ENCODE data around the gene CAMK2N2. TPM values are rescaled to one million over a fixed set of nuclear protein-coding genes. Genes with fewer than 3 reads are reported as not detected.

The CAMK2N2 gene
- total RNA-seq, 1 donor from 2014 or later: not detected

GRCh38 chr3:184230603-184231528, 30.5 kb downstream of the CAMK2N2 start:
- H3K27ac ChIP-seq: no peak overlapping the region
- peaks cover 88% of the 10 kb centered on the region for H3K27me3 ChIP-seq
- H3K9ac ChIP-seq: no peak overlapping the region
- H3K4me2 ChIP-seq: peak overlapping the region; percentile 90
- H3K4me3 Mint-ChIP-seq: peak overlapping the region; percentile 83
- no peaks in the 10 kb centered on the region for H3K36me3 Mint-ChIP-seq
- H3K9me3 ChIP-seq (ENCODE audit: low read depth): no peaks in the 10 kb centered on the region
- H3K36me3 ChIP-seq: no peaks in the 10 kb centered on the region
- no peak overlapping the region for H3K27ac Mint-ChIP-seq
- peaks cover 42% of the 10 kb centered on the region for H4K20me1 ChIP-seq (ENCODE audit: low read depth)
- H3K27me3 Mint-ChIP-seq (ENCODE audit: insufficient read depth, low read depth): peaks cover 51% of the 10 kb centered on the region
- H3K4me1 Mint-ChIP-seq: peaks cover 4% of the 10 kb centered on the region
- H3K9me3 Mint-ChIP-seq: peaks cover 2% of the 10 kb centered on the region
- H2AFZ ChIP-seq (replicated peaks): no peak overlapping the region
- DNase-seq (ENCODE audit: low spot score): peak; percentile 52
- H3K79me2 ChIP-seq (ENCODE audit: low read depth): no peaks in the 10 kb centered on the region
- H3K4me3 ChIP-seq: peak overlapping the region; percentile 55
- TF ChIP-seq CTCF (IDR thresholded peaks at IDR 0.05): no peak
- TF ChIP-seq EZH2phosphoT487 (IDR thresholded peaks at IDR 0.05): peak; percentile 8
- TF ChIP-seq EZH2 (IDR thresholded peaks at IDR 0.05): peak; percentile 79
- H3K4me1 ChIP-seq: peaks cover 4% of the 10 kb centered on the region
- peaks cover 18% of the 10 kb centered on the region for H3F3A ChIP-seq (ENCODE audit: low read depth)

- peaks cover 55% of the 10 kb centered on the region for H3K27me3 Mint-ChIP-seq (ENCODE audit: insufficient read depth, low read depth)
- peaks cover 4% of the 10 kb centered on the region for H3K4me1 Mint-ChIP-seq
- Histone ChIP-seq H3K9ac (no peak overlapping the region), H3K79me2 (ENCODE audit: low read depth) (no peaks in the 10 kb centered on the region), H3K4me1 (peaks cover 4% of the 10 kb centered on the region), H3K9me3 (ENCODE audit: low read depth) (no peaks in the 10 kb centered on the region), H3K27ac (no peak overlapping the region), H2AFZ (replicated peaks) (no peak overlapping the region), H3K4me2 (peak overlapping the region; percentile 90), H3K4me3 (peak overlapping the region; percentile 55), H4K20me1 (ENCODE audit: low read depth) (peaks cover 42% of the 10 kb centered on the region), H3K36me3 (no peaks in the 10 kb centered on the region), H3K27me3 (peaks cover 95% of the 10 kb centered on the region), H3F3A (ENCODE audit: low read depth) (peaks cover 18% of the 10 kb centered on the region)
- no peak overlapping the region for H3K27ac Mint-ChIP-seq
- H3K36me3 Mint-ChIP-seq: no peaks in the 10 kb centered on the region
- H3K9me3 Mint-ChIP-seq: peaks cover 2% of the 10 kb centered on the region
- no peak overlapping the region for H3K4me3 Mint-ChIP-seq
- DNase-seq (ENCODE audit: low spot score): peak; percentile 44
- TF ChIP-seq EZH2 (IDR thresholded peaks at IDR 0.05) (peak; percentile 96), CTCF (IDR thresholded peaks at IDR 0.05) (no peak), EZH2phosphoT487 (IDR thresholded peaks at IDR 0.05) (peak; percentile 98)
These were observed 31.2 kb downstream of the CAMK2N2 start for GRCh38 chr3:184230081-184230602.

- H3K27me3 ChIP-seq: peaks cover 98% of the 10 kb centered on the region
- Mint-ChIP-seq H3K27ac (no peak within 1 kb of the TSS), H3K36me3 (no peaks in the 10 kb centered on the region)
These were observed 31.8 kb downstream of the CAMK2N2 start, which contains the start of gene VWA5B2 for GRCh38 chr3:184229394-184230080. Gene VWA5B2 (plus strand): TSS chr3:184229585. CDS start chr3:184230529, 944 bp downstream.

More at GRCh38 chr3:184229394-184230080, 31.8 kb downstream of the CAMK2N2 start, which contains the start of gene VWA5B2:
- Histone ChIP-seq H3K36me3 (no peaks in the 10 kb centered on the region), H3K9me3 (ENCODE audit: low read depth) (no peaks in the 10 kb centered on the region), H3K27ac (no peak within 1 kb of the TSS), H3K9ac (no peak within 1 kb of the TSS), H2AFZ (replicated peaks) (peak within 1 kb of the TSS; percentile 59), H3F3A (ENCODE audit: low read depth) (peaks cover 18% of the 10 kb centered on the region), H3K4me3 (peak within 1 kb of the TSS; percentile 55), H4K20me1 (ENCODE audit: low read depth) (peaks cover 42% of the 10 kb centered on the region), H3K79me2 (ENCODE audit: low read depth) (no peaks in the 10 kb centered on the region), H3K4me1 (peaks cover 4% of the 10 kb centered on the region), H3K4me2 (peak within 1 kb of the TSS; percentile 90)
- peak within 1 kb of the TSS; percentile 74 for H3K4me3 Mint-ChIP-seq
- peaks cover 2% of the 10 kb centered on the region for H3K9me3 Mint-ChIP-seq
- TF ChIP-seq CTCF (IDR thresholded peaks at IDR 0.05): peak; percentile 38
- TF ChIP-seq EZH2 (IDR thresholded peaks at IDR 0.05): no peak
- DNase-seq (ENCODE audit: low spot score): peak; percentile 94
- peaks cover 4% of the 10 kb centered on the region for H3K4me1 Mint-ChIP-seq
- H3K27me3 Mint-ChIP-seq (ENCODE audit: insufficient read depth, low read depth): peaks cover 53% of the 10 kb centered on the region

Measured in neural progenitor cell (in vitro differentiated cells).